IMR-90 (cell line): ENCODE data around the gene NFE2L2.

ENCODE experiments used
- BHLHE40 ChIP-seq: fragments of 150-350 bp; IDR thresholded peaks from 2 replicates; pipeline ENCODE4 v1.6.1; 2016; ENCODE audit warnings: mild to moderate bottlenecking, low read depth, low read length
- CEBPB ChIP-seq: IDR thresholded peaks from 2 replicates; pipeline ENCODE4 v1.6.1; 2012; ENCODE audit warnings: low read depth, low read length, improper control_type of control experiment
- CTCF ChIP-seq: conservative IDR thresholded peaks from 2 replicates; pipeline ENCODE4 v1.5.1; 2012; ENCODE audit warnings: mild to moderate bottlenecking, low read depth, low read length, improper control_type of control experiment
- ELK1 ChIP-seq: fragments of 150-350 bp; IDR thresholded peaks from 2 replicates; pipeline ENCODE4 v1.6.1; 2016; ENCODE audit warnings: low read depth, mild to moderate bottlenecking, low read length, moderate library complexity, borderline replicate concordance
- MAZ ChIP-seq: IDR thresholded peaks from 2 replicates; pipeline ENCODE4 v1.6.1; 2012; ENCODE audit warnings: low read depth, mild to moderate bottlenecking, low read length, improper control_type of control experiment, moderate library complexity, borderline replicate concordance
- POLR2A ChIP-seq: IDR thresholded peaks from 2 replicates; pipeline ENCODE4 v1.6.1; 2012; ENCODE audit warnings: mild to moderate bottlenecking, low read depth, low read length
- RAD21 ChIP-seq: IDR thresholded peaks from 2 replicates; pipeline ENCODE4 v1.6.1; 2012; ENCODE audit warnings: low read length, improper control_type of control experiment
- RCOR1 ChIP-seq: IDR thresholded peaks from 2 replicates; pipeline ENCODE4 v1.6.1; 2012; ENCODE audit warnings: mild to moderate bottlenecking, low read length, improper control_type of control experiment; ENCODE audit not compliant: insufficient replicate concordance
- RFX5 ChIP-seq: IDR thresholded peaks from 2 replicates; pipeline ENCODE4 v1.8.0; 2012; ENCODE audit warnings: low read depth, mild to moderate bottlenecking, low read length, moderate library complexity
- SMC3 ChIP-seq: fragments of 150-350 bp; IDR thresholded peaks from 2 replicates; pipeline ENCODE4 v1.6.1; 2016; ENCODE audit warnings: low read depth, mild to moderate bottlenecking, antibody characterized with exemption, low read length, moderate library complexity
- USF2 ChIP-seq: fragments of 150-350 bp; IDR thresholded peaks from 2 replicates; pipeline ENCODE4 v1.6.1; 2017; ENCODE audit warnings: mild to moderate bottlenecking, antibody characterized with exemption, low read length, low read depth

GRCh38 chr2:177217247-177217843 is 47.2 kb downstream of the NFE2L2 start:
- TF ChIP-seq CTCF (no peak), RCOR1 (no peak), MAZ (no peak), RFX5 (no peak), POLR2A (no peak), ELK1 (no peak), BHLHE40 (no peak), RAD21 (no peak), USF2 (no peak), SMC3 (no peak), CEBPB (no peak)
